ENCODE data around the gene DDIT4. TPM values are rescaled to one million over a fixed set of nuclear protein-coding genes. Genes with fewer than 3 reads are reported as not detected.

DDIT4 gene
- total and polyA plus RNA-seq, 12 donors = 100 to 711 (median 255) TPM

GRCh38 chr10:72259491-72260238 lies 14.1 kb upstream of the DDIT4 start:
- peaks cover 51 to 62% of the 10 kb centered on the region in 2 donors for H3K4me1 ChIP-seq (replicated peaks in 1 of 2)
- no peak overlapping the region for H3K4me3 ChIP-seq
- intact Hi-C loops (cut with DNase I) = no loop called here
- no peaks in the 10 kb centered on the region for H3K36me3 ChIP-seq (replicated peaks in 1 of 2)
- 33 to 55% (median 40%) methylated on average over 4 to 5 of the region's 5 CpGs for WGBS, 4 donors
- no peaks in the 10 kb centered on the region for H3K9me3 ChIP-seq (replicated peaks in 1 of 3)
- peak in 3 of 7 donors; percentile 37 to 60 (median 58) for DNase-seq
- H3K27ac ChIP-seq = peak overlapping the region; percentile 84 to 99 (median 93)
- TF ChIP-seq CTCF (IDR thresholded peaks at IDR 0.05) (no peak), POLR2A (IDR thresholded peaks at IDR 0.05) (no peak)
- no peaks in the 10 kb centered on the region for H3K27me3 ChIP-seq

DNA sequence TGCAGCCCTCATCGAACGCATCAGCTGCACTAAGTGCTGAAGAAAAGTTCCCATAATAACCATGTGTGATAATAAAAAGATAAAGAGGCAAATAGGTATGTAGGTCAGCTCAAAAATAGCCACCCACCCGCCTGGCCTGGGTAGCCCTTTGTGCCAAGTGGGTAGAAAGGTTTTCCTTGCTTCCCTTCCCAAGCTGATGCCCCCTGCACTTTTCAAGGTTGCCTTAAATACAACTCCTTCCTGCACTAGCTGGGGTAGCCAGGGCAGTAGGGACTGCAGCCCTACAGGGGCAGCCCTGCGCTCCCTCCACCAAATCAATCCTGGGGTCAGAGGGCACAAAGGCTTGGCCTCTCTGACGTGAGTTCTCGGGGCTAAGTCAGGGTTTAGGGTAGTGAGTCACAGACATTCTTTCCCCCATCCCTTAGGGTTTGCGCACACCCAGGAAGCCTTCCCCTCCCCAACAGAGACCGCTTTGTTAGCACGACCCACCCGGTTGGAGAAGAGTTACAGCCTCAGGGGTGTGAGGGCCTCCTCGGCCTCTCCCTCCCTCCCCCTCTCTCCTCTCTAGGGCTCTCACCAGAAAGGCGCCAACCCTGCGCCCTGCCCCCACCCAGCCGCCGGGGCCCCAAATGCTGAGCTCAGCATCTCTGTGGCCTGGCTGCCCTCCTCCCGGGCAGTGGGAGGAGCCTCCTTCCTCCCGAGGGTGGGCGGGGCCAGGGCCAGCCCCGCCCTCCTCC lies 13.3 kb upstream of the DDIT4 start:
- peak in 6 of 7 donors; percentile 85 to 92 (median 88) for DNase-seq
- H3K36me3 ChIP-seq (replicated peaks in 1 of 2) = no peaks in the 10 kb centered on the region
- intact Hi-C loops (cut with DNase I) = no loop called here
- no peaks in the 10 kb centered on the region for H3K9me3 ChIP-seq (replicated peaks in 1 of 3)
- H3K27me3 ChIP-seq = no peaks in the 10 kb centered on the region
- H3K4me1 ChIP-seq (replicated peaks in 1 of 2) = peaks cover 45 to 55% of the 10 kb centered on the region in 2 donors
- H3K27ac ChIP-seq = peak overlapping the region; percentile 84 to 99 (median 93)
- WGBS, 4 donors = 7 to 13% (median 8%) methylated on average over 8 to 19 of the region's 19 CpGs
- peak overlapping the region in 2 of 4 donors; percentile 36 to 70 for H3K4me3 ChIP-seq
- TF ChIP-seq CTCF (IDR thresholded peaks at IDR 0.05) (peak in 2 of 6 experiments; percentile 3 to 10), POLR2A (IDR thresholded peaks at IDR 0.05) (no peak)

GRCh38 chr10:72260976-72261783 lies 12.5 kb upstream of the DDIT4 start:
- peak overlapping the region; percentile 84 to 99 (median 93) for H3K27ac ChIP-seq
- peaks cover 37 to 47% of the 10 kb centered on the region in 2 donors for H3K4me1 ChIP-seq (replicated peaks in 1 of 2)
- peak in 1 of 2 donors; percentile 58 for TF ChIP-seq POLR2A (IDR thresholded peaks at IDR 0.05)
- no peak for TF ChIP-seq CTCF (IDR thresholded peaks at IDR 0.05)
- H3K9me3 ChIP-seq (replicated peaks in 1 of 3) = no peaks in the 10 kb centered on the region
- no peaks in the 10 kb centered on the region for H3K36me3 ChIP-seq (replicated peaks in 1 of 2)
- intact Hi-C loops (cut with DNase I) = no loop called here
- H3K4me3 ChIP-seq = peak overlapping the region in 2 of 4 donors; percentile 36 to 70
- no peaks in the 10 kb centered on the region for H3K27me3 ChIP-seq
- 4 to 12% (median 7%) methylated on average over 10 to 30 of the region's 30 CpGs for WGBS, 4 donors
- DNase-seq = peak in 3 of 7 donors; percentile 43 to 84 (median 57)

Measured in adrenal gland (tissue), 12 donors.